ENCODE data around the gene MKNK1. TPM values are rescaled to one million over a fixed set of nuclear protein-coding genes. Genes with fewer than 3 reads are reported as not detected.
A peak's percentile ranks its signal among the peaks of the same experiment; 100 is the strongest.

The MKNK1 gene
- total RNA-seq, 1 donor from 2014 or later, result 22.6 TPM

- DNase-seq (ENCODE audit: low read depth), result no peak
- Histone ChIP-seq H3K27me3 (ENCODE audit: control insufficient read depth, insufficient read depth, low read length) (no peaks in the 10 kb centered on the region), H3K36me3 (ENCODE audit: control insufficient read depth, insufficient read depth, low read length) (no peaks in the 10 kb centered on the region), H3K4me3 (ENCODE audit: low read depth, low read length) (no peak overlapping the region)
- TF ChIP-seq CTCF (IDR thresholded peaks at IDR 0.05; ENCODE audit: insufficient read depth, low read length, poor library complexity, severe bottlenecking), result no peak
Measured at GRCh38 chr1:46623743-46624644, 19.9 kb upstream of the MKNK1 start.

GRCh38 chr1:46622344-46622743 is 18.3 kb upstream of the MKNK1 start:
- TF ChIP-seq CTCF (IDR thresholded peaks at IDR 0.05; ENCODE audit: insufficient read depth, low read length, poor library complexity, severe bottlenecking), result peak; percentile 23
- no peak overlapping the region for H3K4me3 ChIP-seq (ENCODE audit: low read depth, low read length)
- no peaks in the 10 kb centered on the region for H3K27me3 ChIP-seq (ENCODE audit: control insufficient read depth, insufficient read depth, low read length)
- no peak for DNase-seq (ENCODE audit: low read depth)
- no peaks in the 10 kb centered on the region for H3K36me3 ChIP-seq (ENCODE audit: control insufficient read depth, insufficient read depth, low read length)

- no peaks in the 10 kb centered on the region for H3K36me3 ChIP-seq (ENCODE audit: control insufficient read depth, insufficient read depth, low read length)
- no peak for TF ChIP-seq CTCF (IDR thresholded peaks at IDR 0.05; ENCODE audit: insufficient read depth, low read length, poor library complexity, severe bottlenecking)
- no peaks in the 10 kb centered on the region for H3K27me3 ChIP-seq (ENCODE audit: control insufficient read depth, insufficient read depth, low read length)
- no peak for DNase-seq (ENCODE audit: low read depth)
- no peak overlapping the region for H3K4me3 ChIP-seq (ENCODE audit: low read depth, low read length)
Measured at GRCh38 chr1:46621930-46622329, 17.9 kb upstream of the MKNK1 start.

- Histone ChIP-seq H3K36me3 (ENCODE audit: control insufficient read depth, insufficient read depth, low read length) (no peaks in the 10 kb centered on the region), H3K27me3 (ENCODE audit: control insufficient read depth, insufficient read depth, low read length) (no peaks in the 10 kb centered on the region), H3K4me3 (ENCODE audit: low read depth, low read length) (no peak overlapping the region)
- DNase-seq (ENCODE audit: low read depth), result no peak
- TF ChIP-seq CTCF (IDR thresholded peaks at IDR 0.05; ENCODE audit: insufficient read depth, low read length, poor library complexity, severe bottlenecking), result no peak
Measured at GRCh38 chr1:46619656-46620258, 15.7 kb upstream of the MKNK1 start.

GRCh38 chr1:46618754-46619415 is 14.8 kb upstream of the MKNK1 start:
- no peaks in the 10 kb centered on the region for H3K36me3 ChIP-seq (ENCODE audit: control insufficient read depth, insufficient read depth, low read length)
- H3K27me3 ChIP-seq (ENCODE audit: control insufficient read depth, insufficient read depth, low read length), result no peaks in the 10 kb centered on the region
- no peak overlapping the region for H3K4me3 ChIP-seq (ENCODE audit: low read depth, low read length)
- no peak for DNase-seq (ENCODE audit: low read depth)
- no peak for TF ChIP-seq CTCF (IDR thresholded peaks at IDR 0.05; ENCODE audit: insufficient read depth, low read length, poor library complexity, severe bottlenecking)
